HG03432 (cell line): ENCODE data around the gene TSPEAR.
"Not testable (repeated sequence)": the region's sequence is repeated elsewhere in the genome, so short reads cannot be mapped to it uniquely, and the experiment has no call there.

ENCODE experiments used
- ATAC-seq: cut with Tn5 transposase; IDR thresholded peaks from one replicate; pipeline ENCODE4 v1.9.1; 2021; ENCODE audit warnings: mild to moderate bottlenecking, moderate library complexity; ENCODE audit not compliant: unreplicated experiment

The TSPEAR gene

GRCh38 chr21:44556879-44557278, 154.5 kb downstream of the TSPEAR start:
- no peak for ATAC-seq

- no peak for ATAC-seq
These were observed 156.0 kb downstream of the TSPEAR start for GRCh38 chr21:44555200-44555875.

GRCh38 chr21:44552681-44553080, 158.7 kb downstream of the TSPEAR start:
- no peak for ATAC-seq

- no peak for ATAC-seq
These were observed 159.2 kb downstream of the TSPEAR start for GRCh38 chr21:44552136-44552535.

GRCh38 chr21:44551340-44551961, 159.9 kb downstream of the TSPEAR start, which contains the start of gene KRTAP10-2:
TSS of gene KRTAP10-2 (minus strand) at chr21:44551505. CDS start at chr21:44551458, 47 bp downstream.
- ATAC-seq: no peak

GRCh38 chr21:44550807-44551206, 160.6 kb downstream of the TSPEAR start:
- ATAC-seq: no peak

GRCh38 chr21:44550285-44550684, 161.1 kb downstream of the TSPEAR start:
- ATAC-seq: not testable (repeated sequence)

GRCh38 chr21:44549525-44550211, 161.7 kb downstream of the TSPEAR start:
- no peak for ATAC-seq

- ATAC-seq: no peak
These were observed 162.4 kb downstream of the TSPEAR start for GRCh38 chr21:44548922-44549321.

GRCh38 chr21:44548381-44548780, 163.0 kb downstream of the TSPEAR start:
- ATAC-seq: no peak

- ATAC-seq: no peak
These were observed 163.6 kb downstream of the TSPEAR start for GRCh38 chr21:44547656-44548331.

GRCh38 chr21:44544566-44544965, 166.8 kb downstream of the TSPEAR start:
- ATAC-seq: no peak

- ATAC-seq: no peak
These were observed 168.7 kb downstream of the TSPEAR start for GRCh38 chr21:44542716-44543115.

GRCh38 chr21:44540741-44541288, 170.6 kb downstream of the TSPEAR start:
- no peak for ATAC-seq

- no peak for ATAC-seq
These were observed 171.2 kb downstream of the TSPEAR start, which contains the start of gene KRTAP10-1 for GRCh38 chr21:44539991-44540666. TSS of gene KRTAP10-1 (minus strand) at chr21:44540195. CDS start at chr21:44540150, 45 bp downstream.

GRCh38 chr21:44539046-44539445, 172.3 kb downstream of the TSPEAR start:
- ATAC-seq: no peak

GRCh38 chr21:44537930-44538911, 173.2 kb downstream of the TSPEAR start:
- ATAC-seq: no peak

GRCh38 chr21:44535963-44536362, 175.4 kb downstream of the TSPEAR start:
- ATAC-seq: no peak

- ATAC-seq: no peak
These were observed 176.7 kb downstream of the TSPEAR start for GRCh38 chr21:44534688-44535087.
